Neural cell (in vitro differentiated cells): ENCODE measurements around the gene DGKG. TPM values are rescaled to one million over a fixed set of nuclear protein-coding genes. Genes with fewer than 3 reads are reported as not detected.

Experiments used
- H2AFZ ChIP-seq: fragments of 200-600, 300-800 bp; sonication (generic), shearing (Covaris generic); 2 replicates; pipeline ENCODE4 v1.6.0; 2014; ENCODE audit warnings: low read depth, mild to moderate bottlenecking, antibody characterized with exemption, low read length, moderate library complexity
- H3F3A ChIP-seq: fragments of 200-600 bp; shearing (Covaris generic); 2 replicates; pipeline ENCODE4 v1.6.1; 2016; ENCODE audit warnings: mild to moderate bottlenecking, moderate library complexity, mixed read lengths, antibody characterized with exemption, low read length; ENCODE audit not compliant: insufficient read depth, poor library complexity, severe bottlenecking
- H3K27ac ChIP-seq: fragments of 200-600, 300-800 bp; sonication (generic), shearing (Covaris generic); 2 replicates; pipeline ENCODE4 v1.5.1; 2014; ENCODE audit warnings: mild to moderate bottlenecking, low read length, moderate library complexity
- H3K27me3 ChIP-seq: fragments of 300-800, 200-600 bp; sonication (generic), shearing (Covaris generic); 2 replicates; pipeline ENCODE4 v1.6.0; 2014; ENCODE audit warnings: mild to moderate bottlenecking, low read depth, low read length, moderate library complexity; ENCODE audit not compliant: insufficient read depth
- H3K36me3 ChIP-seq: fragments of 300-800, 200-600 bp; sonication (generic), shearing (Covaris generic); 2 replicates; pipeline ENCODE4 v1.5.1; 2014; ENCODE audit warnings: mild to moderate bottlenecking, antibody characterized with exemption, low read length, moderate library complexity; ENCODE audit not compliant: insufficient read depth
- H3K4me2 ChIP-seq: fragments of 300-800, 200-600 bp; sonication (generic), shearing (Covaris generic); 2 replicates; pipeline ENCODE4 v1.6.0; 2014; ENCODE audit warnings: mild to moderate bottlenecking, low read length
- H3K4me3 ChIP-seq: fragments of 300-800, 200-600 bp; sonication (generic), shearing (Covaris generic); 2 replicates; pipeline ENCODE4 v1.5.1; 2014; ENCODE audit warnings: mild to moderate bottlenecking, low read length, moderate library complexity
- H3K79me2 ChIP-seq: fragments of 200-600 bp; shearing (Covaris generic); replicated peaks from 2 replicates; pipeline ENCODE4 v1.6.0; 2014; ENCODE audit warnings: mild to moderate bottlenecking, low read length, moderate library complexity; ENCODE audit not compliant: insufficient read depth
- H3K9ac ChIP-seq: fragments of 300-800, 200-600 bp; sonication (generic), shearing (Covaris generic); 2 replicates; pipeline ENCODE4 v1.6.1; 2016; ENCODE audit warnings: mild to moderate bottlenecking, low read length, mixed read lengths
- H3K9me2 ChIP-seq: fragments of 200-600 bp; shearing (Covaris generic); 2 replicates; pipeline ENCODE4 v1.6.1; 2016; ENCODE audit warnings: mild to moderate bottlenecking, low read length, mixed read lengths; ENCODE audit not compliant: insufficient read depth
- H3K9me3 ChIP-seq: fragments of 200-600, 300-800 bp; sonication (generic), shearing (Covaris generic); 2 replicates; pipeline ENCODE4 v1.6.1; 2016; ENCODE audit warnings: mild to moderate bottlenecking, mixed run types, low read length, moderate library complexity, mixed read lengths
- H4K20me1 ChIP-seq: fragments of 200-600 bp; shearing (Covaris generic); 2 replicates; pipeline ENCODE4 v1.6.1; 2016; ENCODE audit warnings: mild to moderate bottlenecking, mixed run types; ENCODE audit not compliant: insufficient read depth
- EP300 ChIP-seq: fragments of 450-650 bp; conservative IDR thresholded peaks from 2 replicates; pipeline ENCODE4 v1.6.1; 2014; ENCODE audit warnings: antibody characterized with exemption, mild to moderate bottlenecking, moderate library complexity; ENCODE audit not compliant: poor library complexity, severe bottlenecking
- EZH2 ChIP-seq: fragments of 200-600, 300-800 bp; shearing (Covaris generic), sonication (generic); IDR thresholded peaks from 2 replicates; pipeline ENCODE4 v1.6.1; 2014; ENCODE audit warnings: antibody characterized with exemption, low read length, borderline replicate concordance, mild to moderate bottlenecking; ENCODE audit not compliant: insufficient read depth, poor library complexity, severe bottlenecking
- MXI1 ChIP-seq: fragments of 450-650 bp; conservative IDR thresholded peaks from 2 replicates; pipeline ENCODE4 v1.6.1; 2014; ENCODE audit warnings: antibody characterized with exemption, mild to moderate bottlenecking; ENCODE audit not compliant: poor library complexity, severe bottlenecking
- POLR2AphosphoS5 ChIP-seq: IDR thresholded peaks from 2 replicates; pipeline ENCODE4 v1.6.1; 2012
- RAD21 ChIP-seq: fragments of 450-650 bp; conservative IDR thresholded peaks from 2 replicates; pipeline ENCODE4 v1.6.1; 2014; ENCODE audit warnings: antibody characterized with exemption, mild to moderate bottlenecking, moderate library complexity
- SMC3 ChIP-seq: fragments of 450-650 bp; conservative IDR thresholded peaks from 2 replicates; pipeline ENCODE4 v1.6.1; 2014; ENCODE audit warnings: antibody characterized with exemption, mild to moderate bottlenecking, moderate library complexity; ENCODE audit not compliant: poor library complexity
- TAF1 ChIP-seq: IDR thresholded peaks from 2 replicates; pipeline ENCODE4 v1.6.1; 2012; ENCODE audit warnings: low read depth
- polyA plus RNA-seq: library from polyadenylated mRNA; depleted of rRNA; stranded (reverse); fragments of >200 nt; gene quantifications from 2 replicates; pipeline ENCODE4 v1.2.3, GENCODE V29; 2014
- TF ChIP-seq, protein P1 (sequence below): IDR thresholded peaks from 2 replicates; pipeline ENCODE4 v1.6.1; 2012; ENCODE audit warnings: borderline replicate concordance
- TF ChIP-seq, protein P2 (sequence below): fragments of 450-650 bp; IDR thresholded peaks from 2 replicates; pipeline ENCODE4 v1.5.1; 2014; ENCODE audit warnings: antibody characterized with exemption, mild to moderate bottlenecking, moderate library complexity; ENCODE audit not compliant: poor library complexity, severe bottlenecking

Gene DGKG
- polyA plus RNA-seq, 1 donor from 2014 or later: not detected

DNA sequence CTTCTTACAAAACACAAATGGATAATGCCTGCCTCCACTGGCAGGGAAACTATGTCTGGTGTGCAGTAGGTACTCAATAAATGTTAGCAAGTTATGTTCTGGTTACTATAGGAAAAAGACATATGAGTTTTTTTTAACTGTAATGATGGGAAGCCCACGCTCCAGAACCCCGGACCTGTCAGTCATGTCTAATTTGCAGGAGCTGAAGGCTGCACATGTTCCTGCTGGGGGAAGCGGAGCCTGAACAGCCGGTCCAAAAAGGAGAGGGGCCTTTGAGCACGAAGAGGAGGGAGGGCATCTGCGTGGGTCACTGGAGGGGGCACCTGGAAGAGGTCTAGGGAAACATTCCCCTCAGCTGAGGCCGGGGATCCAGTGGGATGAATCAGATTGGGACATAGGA, 113.2 kb downstream of the DGKG start:
- H3K36me3 ChIP-seq: no peaks in the 10 kb centered on the region
- H3K79me2 ChIP-seq: no peaks in the 10 kb centered on the region
- no peak overlapping the region for H3K9ac ChIP-seq
- no peak overlapping the region for H3K4me3 ChIP-seq
- no peak overlapping the region for H2AFZ ChIP-seq
- no peaks in the 10 kb centered on the region for H3K27me3 ChIP-seq
- no peak overlapping the region for H3K27ac ChIP-seq
- H3F3A ChIP-seq: no peaks in the 10 kb centered on the region
- H3K9me2 ChIP-seq: no peaks in the 10 kb centered on the region
- no peaks in the 10 kb centered on the region for H3K9me3 ChIP-seq
- TF ChIP-seq TAF1 (no peak), MXI1 (no peak), RAD21 (no peak)
- no peak overlapping the region for H3K4me2 ChIP-seq
- H4K20me1 ChIP-seq: no peaks in the 10 kb centered on the region

DNA sequence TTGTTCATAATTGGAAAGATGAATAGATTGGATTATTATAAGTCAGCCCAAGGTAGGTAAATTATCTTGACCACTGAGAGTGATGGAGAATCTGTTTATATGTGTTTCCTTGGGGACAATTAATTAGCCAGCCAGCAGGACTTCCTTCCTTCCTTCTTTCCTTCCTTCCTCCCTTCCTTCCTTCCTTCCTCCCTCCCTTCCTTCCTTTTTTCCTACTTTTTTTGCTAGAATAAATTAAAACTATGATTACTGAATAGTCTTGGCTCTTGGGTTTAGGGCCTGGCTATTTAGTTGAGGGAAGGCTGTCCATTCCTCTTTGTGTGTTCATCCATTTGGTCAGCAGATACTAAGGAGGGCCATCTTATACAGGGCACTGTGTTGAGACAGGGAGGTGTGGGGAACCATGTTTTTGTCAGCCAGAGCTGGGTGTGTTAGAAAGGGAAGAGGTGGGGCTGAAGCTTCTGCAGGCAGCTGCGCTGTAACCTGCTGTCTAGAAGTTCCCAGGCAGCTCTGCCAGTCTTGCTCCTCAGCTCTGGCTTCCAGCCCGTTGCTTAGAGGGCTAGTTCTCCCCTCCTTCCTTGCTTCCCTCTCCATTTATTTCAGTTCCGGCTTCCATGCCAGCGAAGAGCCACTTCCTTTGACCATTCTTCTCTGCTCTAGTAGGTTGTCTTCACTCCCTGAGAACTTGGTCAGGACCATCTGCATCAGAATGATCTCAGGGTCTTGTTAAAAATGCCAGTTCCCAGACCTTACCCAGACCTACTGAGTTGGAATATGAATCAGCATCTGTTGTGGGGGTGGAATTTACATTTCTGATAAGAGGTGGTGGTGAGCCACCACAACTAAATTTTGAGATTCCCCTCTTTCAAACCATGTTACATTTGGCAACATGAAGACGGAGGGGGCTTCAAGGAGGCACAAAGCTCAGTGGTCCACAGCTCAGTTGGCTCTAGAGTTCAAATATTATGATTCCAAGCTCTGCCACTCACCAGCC, 113.9 kb downstream of the DGKG start:
- Histone ChIP-seq H3K9me3 (no peaks in the 10 kb centered on the region), H3K4me3 (no peak overlapping the region), H3K9me2 (no peaks in the 10 kb centered on the region), H3K27me3 (no peaks in the 10 kb centered on the region), H4K20me1 (no peaks in the 10 kb centered on the region), H3K36me3 (no peaks in the 10 kb centered on the region), H3K27ac (no peak overlapping the region), H3F3A (no peaks in the 10 kb centered on the region), H3K4me2 (no peak overlapping the region), H3K9ac (no peak overlapping the region), H2AFZ (no peak overlapping the region), H3K79me2 (no peaks in the 10 kb centered on the region)
- TF ChIP-seq POLR2AphosphoS5 (no peak), MXI1 (no peak), RAD21 (no peak), TAF1 (no peak), EZH2 (no peak), EP300 (no peak), SMC3 (no peak)
- TF ChIP-seq, protein P1, sequence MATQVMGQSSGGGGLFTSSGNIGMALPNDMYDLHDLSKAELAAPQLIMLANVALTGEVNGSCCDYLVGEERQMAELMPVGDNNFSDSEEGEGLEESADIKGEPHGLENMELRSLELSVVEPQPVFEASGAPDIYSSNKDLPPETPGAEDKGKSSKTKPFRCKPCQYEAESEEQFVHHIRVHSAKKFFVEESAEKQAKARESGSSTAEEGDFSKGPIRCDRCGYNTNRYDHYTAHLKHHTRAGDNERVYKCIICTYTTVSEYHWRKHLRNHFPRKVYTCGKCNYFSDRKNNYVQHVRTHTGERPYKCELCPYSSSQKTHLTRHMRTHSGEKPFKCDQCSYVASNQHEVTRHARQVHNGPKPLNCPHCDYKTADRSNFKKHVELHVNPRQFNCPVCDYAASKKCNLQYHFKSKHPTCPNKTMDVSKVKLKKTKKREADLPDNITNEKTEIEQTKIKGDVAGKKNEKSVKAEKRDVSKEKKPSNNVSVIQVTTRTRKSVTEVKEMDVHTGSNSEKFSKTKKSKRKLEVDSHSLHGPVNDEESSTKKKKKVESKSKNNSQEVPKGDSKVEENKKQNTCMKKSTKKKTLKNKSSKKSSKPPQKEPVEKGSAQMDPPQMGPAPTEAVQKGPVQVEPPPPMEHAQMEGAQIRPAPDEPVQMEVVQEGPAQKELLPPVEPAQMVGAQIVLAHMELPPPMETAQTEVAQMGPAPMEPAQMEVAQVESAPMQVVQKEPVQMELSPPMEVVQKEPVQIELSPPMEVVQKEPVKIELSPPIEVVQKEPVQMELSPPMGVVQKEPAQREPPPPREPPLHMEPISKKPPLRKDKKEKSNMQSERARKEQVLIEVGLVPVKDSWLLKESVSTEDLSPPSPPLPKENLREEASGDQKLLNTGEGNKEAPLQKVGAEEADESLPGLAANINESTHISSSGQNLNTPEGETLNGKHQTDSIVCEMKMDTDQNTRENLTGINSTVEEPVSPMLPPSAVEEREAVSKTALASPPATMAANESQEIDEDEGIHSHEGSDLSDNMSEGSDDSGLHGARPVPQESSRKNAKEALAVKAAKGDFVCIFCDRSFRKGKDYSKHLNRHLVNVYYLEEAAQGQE: no peak
- TF ChIP-seq, protein P2, sequence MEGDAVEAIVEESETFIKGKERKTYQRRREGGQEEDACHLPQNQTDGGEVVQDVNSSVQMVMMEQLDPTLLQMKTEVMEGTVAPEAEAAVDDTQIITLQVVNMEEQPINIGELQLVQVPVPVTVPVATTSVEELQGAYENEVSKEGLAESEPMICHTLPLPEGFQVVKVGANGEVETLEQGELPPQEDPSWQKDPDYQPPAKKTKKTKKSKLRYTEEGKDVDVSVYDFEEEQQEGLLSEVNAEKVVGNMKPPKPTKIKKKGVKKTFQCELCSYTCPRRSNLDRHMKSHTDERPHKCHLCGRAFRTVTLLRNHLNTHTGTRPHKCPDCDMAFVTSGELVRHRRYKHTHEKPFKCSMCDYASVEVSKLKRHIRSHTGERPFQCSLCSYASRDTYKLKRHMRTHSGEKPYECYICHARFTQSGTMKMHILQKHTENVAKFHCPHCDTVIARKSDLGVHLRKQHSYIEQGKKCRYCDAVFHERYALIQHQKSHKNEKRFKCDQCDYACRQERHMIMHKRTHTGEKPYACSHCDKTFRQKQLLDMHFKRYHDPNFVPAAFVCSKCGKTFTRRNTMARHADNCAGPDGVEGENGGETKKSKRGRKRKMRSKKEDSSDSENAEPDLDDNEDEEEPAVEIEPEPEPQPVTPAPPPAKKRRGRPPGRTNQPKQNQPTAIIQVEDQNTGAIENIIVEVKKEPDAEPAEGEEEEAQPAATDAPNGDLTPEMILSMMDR: no peak
